HEK293T (cell line): Measurements from ENCODE around the gene GPATCH8.

ENCODE experiments used
- BHLHE40 ChIP-seq: fragments of 450-650 bp; IDR thresholded peaks from 2 replicates; pipeline ENCODE4 v1.6.1; 2016; ENCODE audit warnings: mild to moderate bottlenecking, moderate library complexity, borderline replicate concordance
- FOXA1 ChIP-seq: fragments of 450-650 bp; IDR thresholded peaks from 2 replicates; pipeline ENCODE4 v1.6.1; 2016; ENCODE audit warnings: mild to moderate bottlenecking
- FOXM1 ChIP-seq: fragments of 450-650 bp; IDR thresholded peaks from 2 replicates; pipeline ENCODE4 v1.6.1; 2017; ENCODE audit warnings: mild to moderate bottlenecking, borderline replicate concordance
- L3MBTL2 ChIP-seq: fragments of 450-650 bp; conservative IDR thresholded peaks from 2 replicates; pipeline ENCODE4 v1.6.1; 2016; ENCODE audit warnings: mild to moderate bottlenecking
- LEF1 ChIP-seq: fragments of 450-650 bp; IDR thresholded peaks from 2 replicates; pipeline ENCODE4 v1.6.1; 2017; ENCODE audit warnings: mild to moderate bottlenecking, borderline replicate concordance
- NFRKB ChIP-seq: fragments of 450-650 bp; IDR thresholded peaks from 2 replicates; pipeline ENCODE4 v1.6.1; 2016; ENCODE audit warnings: mild to moderate bottlenecking, moderate library complexity
- PKNOX1 ChIP-seq: fragments of 450-650 bp; IDR thresholded peaks from 2 replicates; pipeline ENCODE4 v1.6.1; 2016
- SP1 ChIP-seq: fragments of 450-650 bp; IDR thresholded peaks from 2 replicates; pipeline ENCODE4 v1.6.1; 2017
- TARDBP ChIP-seq: fragments of 450-650 bp; IDR thresholded peaks from 2 replicates; pipeline ENCODE4 v1.6.1; 2016

- no peak for TF ChIP-seq L3MBTL2
- no peak for TF ChIP-seq PKNOX1
- no peak for TF ChIP-seq TARDBP
- no peak for TF ChIP-seq BHLHE40
- TF ChIP-seq LEF1 = no peak
- TF ChIP-seq SP1 = no peak
- no peak for TF ChIP-seq FOXM1
- no peak for TF ChIP-seq NFRKB
- TF ChIP-seq FOXA1 = no peak
These were observed 94.4 kb downstream of the GPATCH8 start for GRCh38 chr17:44408786-44409185.
